ENCODE data around the gene TFE3.

- TF ChIP-seq POLR2AphosphoS5 (IDR thresholded peaks at IDR 0.05) (peak; percentile 62 to 74), POLR2A (IDR thresholded peaks at IDR 0.05) (peak in 2 of 4 donors; percentile 43 to 63), CTCF (IDR thresholded peaks at IDR 0.05) (peak in 3 of 6 experiments; percentile 29 to 31 (median 29)), EP300 (IDR thresholded peaks at IDR 0.05) (peak in 1 of 4 donors; percentile 32)
Observed at GRCh38 chrX:49073601-49074575, 30.7 kb upstream of the TFE3 start, which contains the start of gene PRAF2.

Data from upper lobe of left lung (tissue), 4 donors.